CD4-positive, alpha-beta T cell treated with Interferon alpha-2 for 1 hour (primary cell): ENCODE measurements around the gene GBP2.

ENCODE experiments used
- DNase-seq, 2 donors: peaks; one replicate each; pipeline ENCODE4 v3.0.0-alpha.2; 2020 to 2022

Gene GBP2

DNA sequence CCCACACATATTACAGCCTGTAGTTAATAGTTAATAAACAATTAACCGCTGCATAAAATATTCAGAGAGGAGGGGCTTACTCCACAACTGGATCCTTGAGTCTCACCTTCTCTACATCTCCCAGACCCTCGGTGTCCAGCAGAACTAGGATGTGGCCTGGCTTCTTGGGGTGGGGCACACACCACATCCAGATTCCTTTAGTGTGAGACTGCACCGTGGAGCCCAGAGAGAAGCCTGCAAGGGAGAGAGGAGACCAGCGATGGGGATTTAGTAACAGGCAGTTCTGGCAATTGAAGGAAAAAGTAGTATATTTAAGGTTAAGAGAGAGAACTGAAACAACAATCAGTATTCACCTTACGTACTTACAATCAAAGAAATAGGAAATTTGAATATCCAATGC lies 65.8 kb downstream of the GBP2 start:
- DNase-seq, result no peak
